Endothelial cell of umbilical vein (primary cell): Measurements from ENCODE around the gene MYH3. TPM values are rescaled to one million over a fixed set of nuclear protein-coding genes. Genes with fewer than 3 reads are reported as not detected.

ENCODE experiments used
- Bru-seq: library from RNA; stranded (reverse); fragments of 400-500 nt; gene quantifications from one replicate; lab custom pipeline; 2021; lab: Mats Ljungman, UMichigan
- BruChase-seq, 2 experiments: library from RNA; stranded (reverse); fragments of 400-500 nt; gene quantifications; one replicate each; lab custom pipeline; 2021; lab: Mats Ljungman, UMichigan
- BruUV-seq: library from RNA; stranded (reverse); fragments of 400-500 nt; replicated peaks from 2 replicates; lab custom pipeline; 2021; lab: Mats Ljungman, UMichigan
- CTCF ChIA-PET: fragments of 300-600, 350-600 bp; sonication (Branson Sonifier 250); formaldehyde crosslinking; loops from one replicate; lab custom pipeline; 2021; ENCODE audit warnings: antibody characterized with exemption, inconsistent platforms; lab: Charles Lee
- POLR2A ChIA-PET: fragments of 300-600, 350-600 bp; sonication (Branson Sonifier 250); formaldehyde crosslinking; loops from one replicate; lab custom pipeline; 2021; ENCODE audit warnings: antibody characterized with exemption, inconsistent platforms; lab: Charles Lee
- DNase-seq: peaks from one replicate; pipeline ENCODE4 v3.0.0-alpha.2; 2011; ENCODE audit warnings: low read depth, low spot score
- FAIRE-seq: peaks from 2 replicates; lab custom pipeline; 2011; peaks lifted over from hg19 to GRCh38; lab: Jason Lieb, UNC
- H2AFZ ChIP-seq: 2 replicates; pipeline ENCODE4 v1.6.0; 2012; ENCODE audit warnings: low read depth, low read length, control low read depth, inconsistent platforms
- H3K27ac ChIP-seq: 2 replicates; pipeline ENCODE4 v1.5.1; 2011; ENCODE audit warnings: low read depth, mild to moderate bottlenecking, control low read depth, low read length, moderate library complexity; ENCODE audit not compliant: insufficient read depth
- H3K27me3 ChIP-seq, 2 experiments: 2 replicates each; pipeline versions ENCODE4 v1.6.0 to v1.6.1; 2011; ENCODE audit warnings: low read length in 2 of 2, mixed read lengths in 1 of 2; ENCODE audit not compliant: control insufficient read depth in 2 of 2, insufficient read depth in 2 of 2
- H3K36me3 ChIP-seq, 2 experiments: 2 replicates in 1 of 2; 3 replicates in 1 of 2; pipeline ENCODE4 v1.5.1; 2011; ENCODE audit warnings: low read length in 2 of 2, mild to moderate bottlenecking in 1 of 2, moderate library complexity in 1 of 2; ENCODE audit not compliant: control insufficient read depth in 2 of 2, insufficient read depth in 2 of 2; ENCODE audit errors: extremely low read depth in 1 of 2
- H3K4me1 ChIP-seq: 3 replicates; pipeline ENCODE4 v1.5.1; 2011; ENCODE audit warnings: mild to moderate bottlenecking, low read length; ENCODE audit not compliant: control insufficient read depth, insufficient read depth; ENCODE audit errors: extremely low read depth
- H3K4me2 ChIP-seq: 2 replicates; pipeline ENCODE4 v1.6.1; 2011; ENCODE audit warnings: low read length, control low read depth, mixed read lengths; ENCODE audit not compliant: insufficient read depth
- H3K4me3 ChIP-seq, 3 experiments: fragments of 200-600 bp in 1 of 3; sonication (generic), shearing (Covaris generic) in 1 of 3; replicated peaks in 1 of 3; 2 replicates each; pipeline ENCODE4 v1.5.1; 2011 to 2016; ENCODE audit warnings: control low read depth in 3 of 3, low read length in 3 of 3, mild to moderate bottlenecking in 2 of 3, inconsistent platforms in 1 of 3, low read depth in 1 of 3, moderate library complexity in 1 of 3; ENCODE audit not compliant: insufficient read depth in 1 of 3
- H3K79me2 ChIP-seq: 2 replicates; pipeline ENCODE4 v1.6.0; 2012; ENCODE audit warnings: low read length, inconsistent platforms; ENCODE audit not compliant: control insufficient read depth, insufficient read depth
- H3K9ac ChIP-seq: replicated peaks from 2 replicates; pipeline ENCODE3; 2011; ENCODE audit warnings: low read length, control low read depth; ENCODE audit not compliant: insufficient read depth; ENCODE audit errors: extremely low read depth
- H3K9me1 ChIP-seq: replicated peaks from 3 replicates; pipeline ENCODE4 v1.6.0; 2011; ENCODE audit warnings: mild to moderate bottlenecking, low read length; ENCODE audit not compliant: control insufficient read depth, insufficient read depth; ENCODE audit errors: extremely low read depth
- H3K9me3 ChIP-seq: replicated peaks from 2 replicates; pipeline ENCODE4 v1.5.1; 2012; ENCODE audit warnings: low read length, inconsistent platforms; ENCODE audit not compliant: control insufficient read depth, insufficient read depth
- H4K20me1 ChIP-seq: replicated peaks from 2 replicates; pipeline ENCODE3; 2011; ENCODE audit warnings: mild to moderate bottlenecking, low read length; ENCODE audit not compliant: control insufficient read depth, insufficient read depth; ENCODE audit errors: extremely low read depth
- CTCF ChIP-seq, 2 donors: IDR thresholded peaks; 1 replicate in 1 of 2; 2 replicates in 1 of 2; pipeline ENCODE4 v1.5.1; 2011; ENCODE audit warnings: low read length in 2 of 2, mild to moderate bottlenecking in 2 of 2, moderate library complexity in 2 of 2, control low read depth in 1 of 2, inconsistent platforms in 1 of 2, low read depth in 1 of 2; ENCODE audit not compliant: insufficient read depth in 1 of 2; ENCODE audit errors: extremely low read depth in 1 of 2
- EZH2 ChIP-seq: IDR thresholded peaks from 2 replicates; pipeline ENCODE4 v1.6.1; 2012; ENCODE audit warnings: borderline replicate concordance, low read depth, mild to moderate bottlenecking, moderate library complexity, low read length, inconsistent platforms; ENCODE audit not compliant: severe bottlenecking
- FOS ChIP-seq: IDR thresholded peaks from 2 replicates; pipeline ENCODE4 v1.6.1; 2011; ENCODE audit warnings: mild to moderate bottlenecking, low read length, moderate library complexity, borderline replicate concordance; ENCODE audit not compliant: insufficient read depth
- GATA2 ChIP-seq: IDR thresholded peaks from 2 replicates; pipeline ENCODE4 v1.7.0; 2011; ENCODE audit warnings: low read depth, mild to moderate bottlenecking, moderate library complexity, mixed read lengths, low read length; ENCODE audit not compliant: insufficient read length, insufficient read depth
- JUN ChIP-seq: IDR thresholded peaks from 2 replicates; pipeline ENCODE4 v1.6.1; 2011; ENCODE audit warnings: borderline replicate concordance, low read depth; ENCODE audit not compliant: insufficient read length, insufficient read depth
- MAX ChIP-seq: IDR thresholded peaks from 2 replicates; pipeline ENCODE4 v1.6.1; 2011; ENCODE audit not compliant: insufficient read depth, insufficient read length
- MYC ChIP-seq: IDR thresholded peaks from one replicate; pipeline ENCODE4 v1.6.1; 2011; ENCODE audit warnings: mild to moderate bottlenecking, low read depth, low read length
- POLR2A ChIP-seq: IDR thresholded peaks from 2 replicates; pipeline ENCODE4 v1.6.1; 2012; ENCODE audit warnings: low read depth, mild to moderate bottlenecking, control low read depth, low read length
- POLR2AphosphoS5 ChIP-seq: IDR thresholded peaks from 2 replicates; pipeline ENCODE4 v1.6.1; 2012; ENCODE audit warnings: low read depth, mild to moderate bottlenecking, control low read depth, low read length, moderate library complexity; ENCODE audit not compliant: insufficient read depth
- dilution Hi-C: fragments of 300-500 bp; cut with MboI; formaldehyde crosslinking; loops from one replicate; pipeline ENCODE4 v1.15.0; 2019; ENCODE audit warnings: low sequenced_read_pairs; ENCODE audit not compliant: extremely low pct_ligation_motif_present
- intact Hi-C: fragments of 100-400 bp; cut with micrococcal nuclease; formaldehyde crosslinking; loops from one replicate; pipeline ENCODE4 v1.10.0; 2022
- long read RNA-seq: library from polyadenylated mRNA; stranded (forward); transcript quantifications from one replicate; pipeline ENCODE4 v2.0.0, GENCODE V29; 2021
- polyA minus RNA-seq, 3 experiments: library from RNA; depleted of rRNA, polyadenylated mRNA; stranded (reverse); fragments of >200 nt; gene quantifications; 1 replicate in 1 of 3; 2 replicates in 2 of 3; pipeline ENCODE4 v1.2.3, GENCODE V29; 2011
- polyA plus RNA-seq, 4 experiments: library from polyadenylated mRNA; depleted of rRNA in 3 of 4; stranded (reverse) in 3 of 4; unstranded in 1 of 4; fragments of >200 nt; gene quantifications; 2 replicates each; pipeline versions ENCODE4 v1.2.1 to v1.2.3, GENCODE V29; 2011 to 2012; ENCODE audit warnings: missing spikeins in 1 of 4
- total RNA-seq: library from RNA; stranded (reverse); gene quantifications from 2 replicates; pipeline ENCODE4 v1.2.3, GENCODE V29; 2021

MYH3 gene
- 0.73 and 0.78 TPM in 2 replicates for total RNA-seq
- polyA plus RNA-seq, result 0.08 and 0.65 TPM in 2 replicates
- 0.14 and 0.21 TPM in 2 replicates for polyA plus RNA-seq (2011; cell fraction: cytosol; rRNA removed)
- polyA plus RNA-seq (2011; cell fraction: nucleus; rRNA removed), result 2.2 and 2.7 TPM in 2 replicates
- 0.41 and 0.44 TPM in 2 replicates for polyA plus RNA-seq (2012)
- 0.13 and 0.78 TPM in 2 replicates for polyA minus RNA-seq
- polyA minus RNA-seq (2011; cell fraction: cytosol; rRNA and poly(A)+ RNA removed), result not detected
- polyA minus RNA-seq (2011; cell fraction: nucleus; rRNA and poly(A)+ RNA removed), result 0.43 and 0.63 TPM in 2 replicates
- Bru-seq, nascent RNA, result percentile 28 among the genes with signal in this experiment
- BruChase-seq, experiment 1, labeled RNA remaining after a 6-hour chase, result percentile 33 among the genes with signal in this experiment
- BruChase-seq, experiment 2, labeled RNA remaining after a 2-hour chase, result percentile 25 among the genes with signal in this experiment
- long read RNA-seq, result 0 reads

- H3K9ac ChIP-seq, result no peak within 1 kb of the TSS
- DNase-seq (no peak), FAIRE-seq (no peak)
- no peak for TF ChIP-seq POLR2AphosphoS5
- TF ChIP-seq CTCF (IDR thresholded peaks at IDR 0.05; ENCODE audit: extremely low read depth in 1 of 2, insufficient read depth in 1 of 2, low read depth in 1 of 2, low read length in 2 of 2), result no peak
- no peak for TF ChIP-seq EZH2
- TF ChIP-seq JUN, result no peak
- TF ChIP-seq POLR2A, result no peak
- no peak for TF ChIP-seq MAX
- no peak for TF ChIP-seq MYC
- TF ChIP-seq FOS, result no peak
- TF ChIP-seq GATA2, result no peak
- ChIA-PET POLR2A (no interaction called here), CTCF (interaction anchor here (1.4 to 3.0 kb wide), 2 partner anchors 10 kb away, joined by 6 to 17 read pairs; no protein-coding TSS in a partner anchor)
- H3K4me2 ChIP-seq, result no peak within 1 kb of the TSS
- H3K79me2 ChIP-seq, result no peaks in the 10 kb centered on the region
- no peaks in the 10 kb centered on the region for H3K4me1 ChIP-seq
- no peaks in the 10 kb centered on the region for H3K36me3 ChIP-seq
- H3K4me3 ChIP-seq, result no peak within 1 kb of the TSS
- H3K9me1 ChIP-seq, result no peaks in the 10 kb centered on the region
- H3K27me3 ChIP-seq, result no peaks in the 10 kb centered on the region
- no TSS peak for BruUV-seq
- intact Hi-C loops, result no loop called here
- H2AFZ ChIP-seq, result no peak within 1 kb of the TSS
- dilution Hi-C loops, result no loop called here
- no peaks in the 10 kb centered on the region for H4K20me1 ChIP-seq
- no peaks in the 10 kb centered on the region for H3K9me3 ChIP-seq
- H3K27ac ChIP-seq, result no peak within 1 kb of the TSS
These were observed at the start of gene MYH3 for GRCh38 chr17:10657148-10657547. TSS of gene MYH3 (minus strand) at chr17:10657309. CDS start at chr17:10655064, 2,245 bp downstream.
